Upper lobe of left lung (tissue), 4 donors: ENCODE measurements around the gene WAS.

Experiments used
- EP300 ChIP-seq, 4 donors: sonication (generic); formaldehyde crosslinking; IDR thresholded peaks; one replicate each; pipeline ENCODE4 v1.5.1; 2017; ENCODE audit warnings: antibody characterized with exemption in 4 of 4, control low read depth in 2 of 4
- POLR2A ChIP-seq, 4 donors: fragments of 450-650 bp; IDR thresholded peaks; one replicate each; pipeline ENCODE4 v1.5.1; 2016 to 2017; ENCODE audit warnings: antibody characterized with exemption in 4 of 4, mild to moderate bottlenecking in 2 of 4
- POLR2AphosphoS5 ChIP-seq, 2 donors: sonication (generic); formaldehyde crosslinking; IDR thresholded peaks; one replicate each; pipeline ENCODE4 v1.5.1; 2017; ENCODE audit warnings: antibody characterized with exemption in 2 of 2
- TF ChIP-seq, protein P1 (sequence below), 6 experiments: fragments of 450-650 bp in 4 of 6; fragments of 200-600 bp in 2 of 6; sonication (generic) in 2 of 6; IDR thresholded peaks; one replicate each; pipeline ENCODE4 v1.5.1; 2016 to 2019; ENCODE audit warnings: antibody characterized with exemption in 6 of 6

- TF ChIP-seq, protein P1, sequence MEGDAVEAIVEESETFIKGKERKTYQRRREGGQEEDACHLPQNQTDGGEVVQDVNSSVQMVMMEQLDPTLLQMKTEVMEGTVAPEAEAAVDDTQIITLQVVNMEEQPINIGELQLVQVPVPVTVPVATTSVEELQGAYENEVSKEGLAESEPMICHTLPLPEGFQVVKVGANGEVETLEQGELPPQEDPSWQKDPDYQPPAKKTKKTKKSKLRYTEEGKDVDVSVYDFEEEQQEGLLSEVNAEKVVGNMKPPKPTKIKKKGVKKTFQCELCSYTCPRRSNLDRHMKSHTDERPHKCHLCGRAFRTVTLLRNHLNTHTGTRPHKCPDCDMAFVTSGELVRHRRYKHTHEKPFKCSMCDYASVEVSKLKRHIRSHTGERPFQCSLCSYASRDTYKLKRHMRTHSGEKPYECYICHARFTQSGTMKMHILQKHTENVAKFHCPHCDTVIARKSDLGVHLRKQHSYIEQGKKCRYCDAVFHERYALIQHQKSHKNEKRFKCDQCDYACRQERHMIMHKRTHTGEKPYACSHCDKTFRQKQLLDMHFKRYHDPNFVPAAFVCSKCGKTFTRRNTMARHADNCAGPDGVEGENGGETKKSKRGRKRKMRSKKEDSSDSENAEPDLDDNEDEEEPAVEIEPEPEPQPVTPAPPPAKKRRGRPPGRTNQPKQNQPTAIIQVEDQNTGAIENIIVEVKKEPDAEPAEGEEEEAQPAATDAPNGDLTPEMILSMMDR (IDR thresholded peaks at IDR 0.05): no peak
- TF ChIP-seq POLR2A (IDR thresholded peaks at IDR 0.05): no peak
- TF ChIP-seq POLR2AphosphoS5 (IDR thresholded peaks at IDR 0.05): no peak
- TF ChIP-seq EP300 (IDR thresholded peaks at IDR 0.05): no peak
These were observed 20.4 kb upstream of the WAS start for GRCh38 chrX:48663241-48663640.
